Measurements from ENCODE around the gene MPV17L2. TPM values are rescaled to one million over a fixed set of nuclear protein-coding genes. Genes with fewer than 3 reads are reported as not detected.
"Not testable (repeated sequence)": the region's sequence is repeated elsewhere in the genome, so short reads cannot be mapped to it uniquely, and the experiment has no call there.

MPV17L2 gene
- total RNA-seq: 52.1 and 68.6 TPM in 2 replicates
- 19.8 TPM for polyA plus RNA-seq (2012)

GRCh38 chr19:18192673-18193387 is at the start of gene MPV17L2:
Gene MPV17L2 (plus strand): TSS chr19:18193218. CDS start chr19:18193282, 64 bp downstream.
- peak; percentile 100 for DNase-seq (ENCODE audit: low read depth)

GRCh38 chr19:18143902-18144301 is 49.1 kb upstream of the MPV17L2 start:
- DNase-seq (ENCODE audit: low read depth): no peak

- no peak for DNase-seq (ENCODE audit: low read depth)
These were observed 48.7 kb upstream of the MPV17L2 start for GRCh38 chr19:18144361-18144760.

GRCh38 chr19:18144906-18145305 is 48.1 kb upstream of the MPV17L2 start:
- DNase-seq (ENCODE audit: low read depth): no peak

GRCh38 chr19:18145391-18145999 is 47.5 kb upstream of the MPV17L2 start:
- no peak for DNase-seq (ENCODE audit: low read depth)

GRCh38 chr19:18147396-18147795 is 45.6 kb upstream of the MPV17L2 start:
- DNase-seq (ENCODE audit: low read depth): no peak

GRCh38 chr19:18149596-18149975 is 43.4 kb upstream of the MPV17L2 start:
- DNase-seq (ENCODE audit: low read depth): no peak

GRCh38 chr19:18150776-18151624 is 42.0 kb upstream of the MPV17L2 start:
- DNase-seq (ENCODE audit: low read depth): peak; percentile 33

GRCh38 chr19:18152442-18152816 is 40.6 kb upstream of the MPV17L2 start:
- DNase-seq (ENCODE audit: low read depth): peak; percentile 96

GRCh38 chr19:18152817-18153555 is 40.0 kb upstream of the MPV17L2 start, which contains the start of gene PIK3R2:
Gene PIK3R2 (plus strand): TSS chr19:18153163. CDS start chr19:18155880, 2,717 bp downstream.
- peak; percentile 99 for DNase-seq (ENCODE audit: low read depth)

GRCh38 chr19:18153556-18154134 is 39.4 kb upstream of the MPV17L2 start:
- DNase-seq (ENCODE audit: low read depth): no peak

- no peak for DNase-seq (ENCODE audit: low read depth)
These were observed 37.6 kb upstream of the MPV17L2 start for GRCh38 chr19:18155095-18156087.

GRCh38 chr19:18156268-18156667 is 36.8 kb upstream of the MPV17L2 start:
- no peak for DNase-seq (ENCODE audit: low read depth)

GRCh38 chr19:18156841-18157464 is 36.1 kb upstream of the MPV17L2 start:
- DNase-seq (ENCODE audit: low read depth): peak; percentile 86

GRCh38 chr19:18157465-18158063 is 35.5 kb upstream of the MPV17L2 start:
- DNase-seq (ENCODE audit: low read depth): peak; percentile 25

GRCh38 chr19:18158467-18158866 is 34.6 kb upstream of the MPV17L2 start:
- no peak for DNase-seq (ENCODE audit: low read depth)

GRCh38 chr19:18159059-18159616 is 33.9 kb upstream of the MPV17L2 start:
- not testable (repeated sequence) for DNase-seq (ENCODE audit: low read depth)

- no peak for DNase-seq (ENCODE audit: low read depth)
These were observed 33.2 kb upstream of the MPV17L2 start for GRCh38 chr19:18159810-18160209.
